ENCODE results near the gene ELK4. TPM values are rescaled to one million over a fixed set of nuclear protein-coding genes. Genes with fewer than 3 reads are reported as not detected.
"Not testable (repeated sequence)": the region's sequence is repeated elsewhere in the genome, so short reads cannot be mapped to it uniquely, and the experiment has no call there.

ELK4 gene
- total and polyA plus RNA-seq, 8 donors, result 5.7 to 42.7 (median 23.1) TPM

GRCh38 chr1:205637854-205638468 lies 6.2 kb upstream of the ELK4 start:
- DNase-seq (no peak), FAIRE-seq (no peak), ATAC-seq (no peak)
- 81 to 85% methylated on average over 9 of the region's 9 CpGs for WGBS, 2 donors
- Histone ChIP-seq H3K4me3 (no peak overlapping the region), H3K27ac (no peak overlapping the region), H3K27me3 (no peaks in the 10 kb centered on the region), H3K36me3 (no peaks in the 10 kb centered on the region), H3K4me1 (no peaks in the 10 kb centered on the region), H3K9me3 (no peaks in the 10 kb centered on the region)
- TF ChIP-seq CTCF (IDR thresholded peaks at IDR 0.05), result no peak
- intact Hi-C loops (cut with DNase I), result no loop called here

GRCh38 chr1:205636732-205637131 lies 4.9 kb upstream of the ELK4 start:
- Histone ChIP-seq H3K4me1 (peaks cover 5 to 6% (median 5%) of the 10 kb centered on the region in 3 donors), H3K27ac (no peak overlapping the region), H3K9me3 (no peaks in the 10 kb centered on the region), H3K4me3 (no peak overlapping the region), H3K27me3 (no peaks in the 10 kb centered on the region), H3K36me3 (no peaks in the 10 kb centered on the region)
- no peak for TF ChIP-seq CTCF (IDR thresholded peaks at IDR 0.05)
- DNase-seq, result no peak
- intact Hi-C loops (cut with DNase I), result no loop called here
- no peak for FAIRE-seq
- WGBS, 2 donors, result 24 to 25% methylated on average over 4 of the region's 4 CpGs
- ATAC-seq, result no peak

- FAIRE-seq; ATAC-seq; H3K9me3 ChIP-seq; H3K4me3 ChIP-seq; H3K27ac ChIP-seq; H3K36me3 ChIP-seq; H3K4me1 ChIP-seq; DNase-seq; H3K27me3 ChIP-seq; intact Hi-C loops (cut with DNase I): not testable (repeated sequence)
- WGBS, 2 donors, result 57 to 68% methylated on average over 7 of the region's 7 CpGs
Measured at GRCh38 chr1:205636138-205636530, 4.3 kb upstream of the ELK4 start.

- peak overlapping the region in 1 of 4 donors; percentile 94 for H3K27ac ChIP-seq
- no peaks in the 10 kb centered on the region for H3K9me3 ChIP-seq
- intact Hi-C loops (cut with DNase I), result loop anchor here in 1 of 3 donors (5.0 kb wide), 1 partner anchor 41 kb away; no protein-coding TSS in a partner anchor
- DNase-seq (no peak), FAIRE-seq (no peak), ATAC-seq (peak in 1 of 4 donors; percentile 7)
- no peak for TF ChIP-seq CTCF (IDR thresholded peaks at IDR 0.05)
- no peaks in the 10 kb centered on the region for H3K27me3 ChIP-seq
- H3K36me3 ChIP-seq, result no peaks in the 10 kb centered on the region
- WGBS, 2 donors, result 76 to 85% methylated on average over 6 of the region's 6 CpGs
- no peak overlapping the region for H3K4me3 ChIP-seq
- H3K4me1 ChIP-seq, result peaks cover 5 to 18% (median 18%) of the 10 kb centered on the region in 3 donors
Measured at GRCh38 chr1:205633421-205633976, 1.7 kb upstream of the ELK4 start.

- H3K36me3 ChIP-seq, result no peaks in the 10 kb centered on the region
- no peak for DNase-seq
- WGBS, 2 donors, result 37 to 43% methylated on average over 3 of the region's 3 CpGs
- peak overlapping the region in 3 of 4 donors; percentile 64 to 70 (median 66) for H3K4me3 ChIP-seq
- no peak for FAIRE-seq
- intact Hi-C loops (cut with DNase I), result loop anchor here in 1 of 3 donors (5.0 kb wide), 1 partner anchor 40 kb away; no protein-coding TSS in a partner anchor
- peaks cover 5 to 18% (median 18%) of the 10 kb centered on the region in 3 donors for H3K4me1 ChIP-seq
- peak overlapping the region; percentile 81 to 96 (median 94) for H3K27ac ChIP-seq
- H3K27me3 ChIP-seq, result no peaks in the 10 kb centered on the region
- ATAC-seq, result no peak
- H3K9me3 ChIP-seq, result no peaks in the 10 kb centered on the region
- no peak for TF ChIP-seq CTCF (IDR thresholded peaks at IDR 0.05)
Measured at GRCh38 chr1:205632669-205633169, 908 bp upstream of the ELK4 start.
